Activated T-cell treated with anti-CD3 and anti-CD28 coated beads, Interleukin-2, amount 50 U/mL, for 4 hours (primary cell): ENCODE measurements around the gene LGALS4. TPM values are rescaled to one million over a fixed set of nuclear protein-coding genes. Genes with fewer than 3 reads are reported as not detected.
A peak's percentile ranks its signal among the peaks of the same experiment; 100 is the strongest.
"Not testable (repeated sequence)": the region's sequence is repeated elsewhere in the genome, so short reads cannot be mapped to it uniquely, and the experiment has no call there.

Experiments used
- ATAC-seq, 2 donors: fragments of 200-7000 bp; cut with Tn5 transposase; one replicate each; pipeline ENCODE4 v1.10.0; 2021
- DNase-seq: peaks from one replicate; pipeline ENCODE4 v3.0.0-alpha.2; 2020
- H3K27me3 Mint-ChIP-seq: one replicate; pipeline ENCODE4 v1.8.0; 2021; ENCODE audit warnings: low read depth, mixed read lengths
- H3K36me3 Mint-ChIP-seq: one replicate; pipeline ENCODE4 v1.8.0; 2022; ENCODE audit warnings: mixed read lengths; ENCODE audit not compliant: insufficient read depth
- H3K4me1 Mint-ChIP-seq: one replicate; pipeline ENCODE4 v1.8.0; 2021; ENCODE audit warnings: low read depth, mixed read lengths
- H3K4me3 Mint-ChIP-seq: one replicate; pipeline ENCODE4 v1.8.0; 2021; ENCODE audit warnings: mild to moderate bottlenecking, moderate library complexity, mixed read lengths
- H3K9me3 Mint-ChIP-seq: one replicate; pipeline ENCODE4 v1.8.0; 2021; ENCODE audit warnings: mixed read lengths
- total RNA-seq, 3 donors: library from RNA; stranded (reverse); gene quantifications; one replicate each; pipeline ENCODE4 v1.2.1, GENCODE V29; 2021

LGALS4 gene
- total RNA-seq, 3 donors from 2014 or later: 1.7 to 2.7 (median 2.2) TPM

- Mint-ChIP-seq H3K36me3 (no peaks in the 10 kb centered on the region), H3K27me3 (no peaks in the 10 kb centered on the region), H3K9me3 (no peaks in the 10 kb centered on the region), H3K4me3 (no peak overlapping the region), H3K4me1 (peaks cover 4% of the 10 kb centered on the region)
- no peak for ATAC-seq
- no peak for DNase-seq
Measured at GRCh38 chr19:38801359-38802095, 11.2 kb downstream of the LGALS4 start.

- Mint-ChIP-seq H3K27me3 (no peaks in the 10 kb centered on the region), H3K4me1 (peaks cover 4% of the 10 kb centered on the region), H3K9me3 (no peaks in the 10 kb centered on the region), H3K36me3 (no peaks in the 10 kb centered on the region), H3K4me3 (no peak overlapping the region)
- ATAC-seq (no peak), DNase-seq (no peak)
Measured at GRCh38 chr19:38800577-38801347, 12.0 kb downstream of the LGALS4 start.

GRCh38 chr19:38799104-38799503 lies 13.6 kb downstream of the LGALS4 start:
- no peak for ATAC-seq
- Mint-ChIP-seq H3K36me3 (no peaks in the 10 kb centered on the region), H3K9me3 (no peaks in the 10 kb centered on the region), H3K27me3 (no peaks in the 10 kb centered on the region), H3K4me3 (no peak overlapping the region), H3K4me1 (no peaks in the 10 kb centered on the region)
- no peak for DNase-seq

GRCh38 chr19:38797781-38798180 lies 15.0 kb downstream of the LGALS4 start:
- H3K36me3 Mint-ChIP-seq, H3K27me3 Mint-ChIP-seq, H3K4me3 Mint-ChIP-seq, H3K9me3 Mint-ChIP-seq, DNase-seq, H3K4me1 Mint-ChIP-seq, ATAC-seq: not testable (repeated sequence)

- H3K36me3 Mint-ChIP-seq: no peaks in the 10 kb centered on the region
- H3K27me3 Mint-ChIP-seq: no peaks in the 10 kb centered on the region
- DNase-seq (no peak), ATAC-seq (no peak)
- no peak overlapping the region for H3K4me3 Mint-ChIP-seq
- peaks cover 6% of the 10 kb centered on the region for H3K4me1 Mint-ChIP-seq
- H3K9me3 Mint-ChIP-seq: no peaks in the 10 kb centered on the region
Measured at GRCh38 chr19:38796154-38796553, 16.6 kb downstream of the LGALS4 start.

- ATAC-seq: no peak
- no peaks in the 10 kb centered on the region for H3K27me3 Mint-ChIP-seq
- no peaks in the 10 kb centered on the region for H3K9me3 Mint-ChIP-seq
- H3K4me1 Mint-ChIP-seq: peaks cover 6% of the 10 kb centered on the region
- DNase-seq: no peak
- H3K36me3 Mint-ChIP-seq: no peaks in the 10 kb centered on the region
- H3K4me3 Mint-ChIP-seq: no peak overlapping the region
Measured at GRCh38 chr19:38795549-38795948, 17.2 kb downstream of the LGALS4 start.

- Mint-ChIP-seq H3K4me1 (peaks cover 6% of the 10 kb centered on the region), H3K36me3 (no peaks in the 10 kb centered on the region), H3K9me3 (no peaks in the 10 kb centered on the region), H3K4me3 (no peak overlapping the region), H3K27me3 (no peaks in the 10 kb centered on the region)
- no peak for DNase-seq
- no peak for ATAC-seq
Measured at GRCh38 chr19:38793671-38794070, 19.1 kb downstream of the LGALS4 start.

GRCh38 chr19:38793177-38793576 lies 19.6 kb downstream of the LGALS4 start:
- Mint-ChIP-seq H3K9me3 (no peaks in the 10 kb centered on the region), H3K27me3 (no peaks in the 10 kb centered on the region), H3K36me3 (no peaks in the 10 kb centered on the region), H3K4me3 (peak overlapping the region; percentile 13), H3K4me1 (peaks cover 6% of the 10 kb centered on the region)
- no peak for ATAC-seq
- no peak for DNase-seq

GRCh38 chr19:38792250-38793111 lies 20.3 kb downstream of the LGALS4 start:
- Mint-ChIP-seq H3K4me3 (peak overlapping the region; percentile 13), H3K4me1 (peaks cover 6% of the 10 kb centered on the region), H3K9me3 (no peaks in the 10 kb centered on the region), H3K27me3 (no peaks in the 10 kb centered on the region), H3K36me3 (no peaks in the 10 kb centered on the region)
- peak; percentile 23 to 35 for ATAC-seq
- peak; percentile 11 for DNase-seq

- not testable (repeated sequence) for H3K36me3 Mint-ChIP-seq, H3K27me3 Mint-ChIP-seq, H3K9me3 Mint-ChIP-seq, DNase-seq, H3K4me3 Mint-ChIP-seq, H3K4me1 Mint-ChIP-seq
- peak; percentile 88 to 89 for ATAC-seq
Measured at GRCh38 chr19:38791451-38792064, 21.2 kb downstream of the LGALS4 start.

- DNase-seq, ATAC-seq, H3K36me3 Mint-ChIP-seq, H3K4me3 Mint-ChIP-seq, H3K4me1 Mint-ChIP-seq, H3K27me3 Mint-ChIP-seq, H3K9me3 Mint-ChIP-seq: not testable (repeated sequence)
Measured at GRCh38 chr19:38790507-38791403, 22.0 kb downstream of the LGALS4 start.

- Mint-ChIP-seq H3K4me1 (peaks cover 4% of the 10 kb centered on the region), H3K27me3 (no peaks in the 10 kb centered on the region), H3K9me3 (no peaks in the 10 kb centered on the region), H3K36me3 (no peaks in the 10 kb centered on the region), H3K4me3 (no peak within 1 kb of the TSS)
- DNase-seq: no peak
- ATAC-seq: no peak
Measured at GRCh38 chr19:38788478-38789243, 24.1 kb downstream of the LGALS4 start, which contains the start of gene LGALS7B. Gene LGALS7B (plus strand): TSS chr19:38789200. CDS start chr19:38789227, 27 bp downstream.
